Fibroblast of skin of left biceps (primary cell): ENCODE measurements around the gene MED13L.
"Not testable (repeated sequence)": the region's sequence is repeated elsewhere in the genome, so short reads cannot be mapped to it uniquely, and the experiment has no call there.

Experiments used
- DNase-seq, 2 experiments: peaks; one replicate each; pipeline ENCODE4 v3.0.0-alpha.2; 2013; ENCODE audit warnings: low read depth in 2 of 2

MED13L gene

DNA sequence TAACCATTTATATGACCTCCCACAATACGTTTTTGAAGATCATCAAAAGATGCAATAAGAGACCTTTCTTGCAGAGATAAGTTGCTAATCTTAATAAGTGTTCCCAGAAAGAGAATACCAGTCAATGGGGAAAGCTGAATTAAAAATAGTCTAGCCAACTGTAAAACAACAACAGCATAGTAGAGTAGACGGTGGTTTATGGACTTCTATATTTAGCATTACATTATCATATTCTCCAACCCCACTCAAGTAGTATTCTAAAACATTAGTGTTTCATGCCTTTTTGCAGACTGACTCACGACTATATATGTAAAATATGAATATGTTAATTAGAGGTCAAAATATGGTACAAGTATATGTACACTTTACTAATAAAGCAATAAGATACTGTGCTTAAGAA is 218.9 kb downstream of the MED13L start:
- DNase-seq = no peak

DNA sequence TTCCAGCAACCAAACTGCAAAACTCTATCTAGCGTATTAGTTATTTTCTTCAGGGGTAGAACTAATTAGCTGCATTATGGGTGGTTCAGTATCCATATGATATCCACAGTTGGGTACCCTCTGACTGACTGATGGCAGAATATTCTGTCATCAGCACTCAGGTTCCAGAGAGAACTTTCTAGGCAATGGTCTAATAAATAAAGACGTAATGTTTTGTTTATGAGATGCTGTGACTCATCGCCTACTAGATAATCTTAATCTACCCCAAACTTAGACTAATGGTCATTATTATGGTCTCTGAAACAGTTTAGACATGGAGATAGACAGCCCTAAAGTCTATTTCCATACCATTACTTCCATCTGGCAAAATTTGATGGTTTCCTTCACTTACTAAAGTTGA is 220.1 kb downstream of the MED13L start:
- DNase-seq = no peak

DNA sequence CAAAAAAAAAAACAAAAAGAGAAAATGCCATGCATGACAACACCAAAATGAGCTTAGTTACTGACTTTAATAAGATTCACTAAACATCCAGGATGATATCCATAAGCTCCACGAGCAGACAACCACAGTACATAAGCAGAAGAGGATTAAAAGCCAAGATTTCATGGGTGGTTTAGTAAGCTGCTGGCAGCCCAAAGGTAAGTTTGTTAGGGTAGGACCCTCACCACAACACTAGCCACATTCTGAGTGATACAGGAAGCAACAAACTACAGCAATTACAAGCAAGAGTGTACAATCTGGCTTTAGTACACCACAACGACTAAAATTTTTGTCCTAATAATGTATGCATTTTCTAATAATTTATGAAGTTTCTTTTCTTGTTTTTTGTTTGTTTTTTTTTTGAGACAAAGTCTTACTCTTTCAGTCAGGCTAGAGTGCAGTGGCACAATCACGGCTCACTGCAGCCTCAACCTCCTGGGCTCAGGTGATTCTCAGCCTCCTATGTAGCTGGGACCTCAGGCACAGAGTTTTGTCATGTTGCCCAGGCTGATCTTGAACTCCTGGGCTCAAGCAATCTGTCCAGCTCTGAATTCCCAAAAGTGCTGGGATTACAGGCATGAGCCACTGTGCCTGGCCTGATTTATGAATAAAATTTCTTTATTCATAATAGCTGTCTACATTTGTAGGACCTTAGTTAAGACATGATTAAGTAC is 221.4 kb downstream of the MED13L start:
- DNase-seq = no peak

DNA sequence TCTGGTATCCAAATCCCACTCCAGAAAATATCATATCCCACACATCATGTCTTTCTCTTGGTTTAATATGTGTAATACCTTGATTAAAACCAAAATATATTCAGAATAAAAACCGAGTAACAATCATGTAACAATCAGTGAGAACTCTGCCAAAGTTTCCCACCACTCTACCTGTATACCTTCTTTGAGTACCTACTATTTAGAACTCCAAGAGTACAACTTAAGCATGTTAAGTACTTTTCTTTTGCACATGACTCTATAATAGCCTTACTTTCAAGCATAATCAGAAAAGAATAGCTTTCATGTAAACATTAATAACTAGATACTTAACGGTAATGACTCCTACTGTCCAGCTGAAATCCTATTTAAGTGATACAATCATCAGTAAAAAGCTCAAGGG is 223.2 kb downstream of the MED13L start:
- DNase-seq = no peak

DNA sequence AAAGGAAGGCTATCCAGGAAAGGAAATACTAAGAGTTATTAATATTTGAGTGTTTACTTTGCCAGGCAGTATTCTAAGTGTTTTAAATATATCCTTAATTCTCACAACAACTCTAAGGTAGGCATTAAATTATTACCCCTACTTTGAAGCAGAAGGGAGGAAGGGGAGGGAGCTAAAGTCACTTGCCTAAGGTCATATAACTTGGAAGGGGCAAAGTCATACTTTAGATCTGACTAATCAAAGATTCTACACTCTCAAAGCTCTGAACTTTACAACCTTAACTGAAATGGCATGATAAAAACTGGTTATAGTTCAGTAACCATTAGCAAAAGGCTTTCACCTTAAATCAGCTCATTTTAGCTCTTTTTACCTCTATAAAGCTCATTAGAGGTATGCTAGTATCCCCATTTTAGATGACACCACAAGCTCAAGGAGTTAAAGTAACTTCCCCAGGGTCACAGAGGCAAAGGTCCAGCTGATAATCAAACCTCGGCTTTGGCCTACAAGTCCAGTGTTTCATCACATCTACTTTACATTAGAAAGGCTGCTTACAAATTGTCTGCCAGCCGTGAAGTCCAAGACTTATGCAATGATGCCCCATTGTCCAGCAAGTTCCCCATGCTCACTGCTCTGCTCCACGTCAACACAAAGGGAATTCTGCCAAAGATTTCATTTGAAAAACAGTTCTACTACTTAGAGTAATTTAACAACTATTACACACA is 223.9 kb downstream of the MED13L start:
- no peak for DNase-seq

DNA sequence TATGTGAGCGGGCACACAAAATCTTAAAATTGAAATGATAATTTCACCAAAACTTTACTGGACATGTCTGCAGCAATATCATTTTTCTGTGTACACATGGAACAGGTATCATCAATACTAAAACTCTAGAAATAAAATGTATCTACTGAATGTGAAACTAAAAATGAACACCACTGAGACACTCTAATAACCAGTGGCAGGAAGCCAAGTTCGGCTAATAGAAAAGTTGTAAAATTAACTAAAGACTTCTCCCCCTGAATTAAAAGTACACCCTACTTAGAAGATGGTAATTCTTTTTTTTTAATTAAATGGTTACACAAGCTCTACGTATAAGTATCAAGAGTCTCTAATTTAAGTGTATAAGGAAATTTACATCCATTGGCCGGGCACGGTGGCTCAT is 227.2 kb downstream of the MED13L start:
- no peak for DNase-seq

DNA sequence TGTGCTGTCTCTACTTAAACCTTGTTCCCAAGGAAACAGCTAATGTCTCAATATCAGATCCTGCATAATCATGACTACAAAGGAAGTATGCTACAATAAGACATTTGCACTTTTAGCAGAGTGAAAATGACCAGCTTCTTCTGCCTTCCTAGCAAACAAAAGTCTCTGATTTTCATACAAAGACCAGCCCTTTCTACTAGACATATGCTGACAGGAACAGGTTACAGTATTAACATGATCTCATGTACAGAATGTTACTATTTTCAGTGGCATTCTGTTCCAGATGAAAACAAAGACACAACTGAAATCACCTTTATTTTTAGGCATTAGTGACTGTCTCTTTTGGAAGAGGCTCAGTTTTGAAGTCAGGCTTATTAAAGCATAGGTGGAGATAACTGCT is 228.6 kb downstream of the MED13L start:
- no peak for DNase-seq

DNA sequence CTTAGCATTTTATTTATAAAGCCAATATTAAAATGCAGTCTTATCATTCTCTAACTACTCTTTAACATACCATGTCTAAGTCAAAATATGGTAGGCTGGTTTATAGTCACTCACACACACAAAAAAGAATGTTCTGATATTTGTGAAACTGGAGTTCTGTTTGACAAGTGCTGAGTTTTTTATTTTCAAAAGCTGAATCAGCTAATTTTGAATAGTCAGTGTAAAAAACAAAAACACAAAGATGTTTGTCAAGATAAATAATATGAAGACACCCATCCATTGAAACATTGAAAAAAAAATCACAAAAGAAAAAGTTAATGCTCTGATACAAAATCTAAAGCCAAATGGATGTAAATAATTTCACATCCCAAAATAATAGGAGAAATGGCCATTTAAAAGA is 231.5 kb downstream of the MED13L start:
- no peak for DNase-seq

DNA sequence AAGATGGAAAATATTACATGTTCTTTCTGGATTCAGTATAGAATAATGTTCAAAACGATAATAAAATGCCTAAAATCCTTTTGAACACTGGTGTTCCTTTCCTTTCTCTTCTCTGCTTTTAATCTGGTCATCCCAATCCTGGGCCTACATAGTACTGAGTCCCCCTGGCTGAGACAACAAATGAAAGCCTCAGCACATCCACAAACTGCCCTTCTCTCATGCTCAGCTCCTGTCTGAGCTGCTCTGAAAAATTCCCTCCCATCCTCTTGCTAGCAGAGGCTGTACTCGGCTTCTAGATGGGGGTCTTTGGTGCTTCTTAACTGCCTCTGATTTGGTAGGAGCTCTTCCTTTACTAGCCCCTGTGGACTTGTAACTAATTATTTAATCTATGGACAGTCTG is 232.3 kb downstream of the MED13L start:
- DNase-seq = no peak

DNA sequence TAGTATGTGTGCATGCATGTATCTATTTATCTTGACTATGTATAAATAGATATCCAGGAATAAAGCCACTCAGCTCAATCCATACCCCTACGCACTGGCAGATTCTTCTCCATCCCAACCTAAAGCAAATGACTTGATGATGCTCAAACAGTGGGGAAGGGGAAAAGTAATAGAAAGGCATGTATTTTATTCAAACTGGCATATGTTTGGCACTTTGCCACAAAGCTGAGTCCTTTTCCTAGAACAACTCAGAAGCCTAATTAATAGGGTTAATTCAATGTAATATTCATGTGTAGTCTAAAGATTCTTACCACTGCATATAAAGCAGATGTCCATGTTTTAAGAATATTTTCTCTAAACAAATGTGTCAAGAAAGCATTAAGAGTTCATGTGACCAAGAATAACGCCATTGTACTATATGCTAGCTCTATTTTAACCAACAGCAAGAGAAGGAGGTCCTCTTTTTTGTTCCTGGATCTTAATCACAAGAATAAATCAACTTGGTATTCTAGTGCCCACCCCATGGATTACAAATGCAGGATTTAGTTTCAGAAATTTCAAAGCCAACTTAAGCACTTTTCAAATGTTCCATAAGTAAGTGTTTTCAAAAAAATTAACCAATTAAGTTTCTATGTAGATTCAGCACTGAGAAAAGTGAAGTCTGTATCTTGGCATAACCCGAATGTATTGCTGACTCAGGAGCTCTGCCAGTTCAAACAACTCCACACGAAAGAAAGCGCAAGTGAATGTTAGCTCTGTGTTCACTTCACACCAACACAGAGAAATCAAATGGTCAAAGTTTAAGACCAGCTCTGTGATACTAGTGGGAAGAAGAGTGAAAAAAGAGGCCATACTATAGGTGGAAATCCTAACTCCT is 233.6 kb downstream of the MED13L start:
- DNase-seq = no peak

DNA sequence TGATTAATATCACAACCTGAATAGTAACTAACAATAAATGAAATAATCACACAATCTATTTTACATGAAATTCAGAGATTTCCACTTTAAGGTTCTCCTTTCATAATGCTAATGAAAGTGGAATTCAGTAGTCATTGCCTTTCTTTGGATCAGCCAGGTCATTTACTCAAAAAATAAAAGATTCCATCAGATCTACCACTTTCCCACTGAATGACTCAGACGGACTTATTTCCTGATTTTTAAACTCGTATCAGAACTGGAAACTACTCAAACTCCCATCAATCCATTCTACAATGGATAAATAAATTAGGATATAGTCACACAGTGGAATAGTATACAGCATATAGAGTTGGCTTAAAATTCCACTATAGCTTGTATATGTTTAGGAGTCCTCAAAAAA is 237.1 kb downstream of the MED13L start:
- DNase-seq = no peak

DNA sequence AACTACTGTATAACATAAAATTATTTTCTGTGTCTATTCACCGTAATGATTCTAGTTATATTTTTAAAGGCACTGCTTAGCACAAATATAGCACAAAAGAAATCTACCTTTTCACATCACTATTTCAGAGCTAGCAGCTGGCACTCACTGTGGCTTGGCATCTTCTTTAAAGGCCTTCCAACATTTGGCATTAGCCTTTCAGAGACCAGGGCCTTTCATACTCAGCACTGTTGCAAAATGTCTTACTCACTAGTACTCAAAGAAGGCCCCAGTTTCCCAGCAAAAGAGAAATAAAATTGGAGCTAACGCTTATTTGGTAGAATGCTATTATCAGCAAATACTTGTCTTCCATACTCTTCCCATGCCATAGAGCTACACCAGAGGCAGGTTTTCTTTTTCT is 238.4 kb downstream of the MED13L start:
- no peak for DNase-seq

DNA sequence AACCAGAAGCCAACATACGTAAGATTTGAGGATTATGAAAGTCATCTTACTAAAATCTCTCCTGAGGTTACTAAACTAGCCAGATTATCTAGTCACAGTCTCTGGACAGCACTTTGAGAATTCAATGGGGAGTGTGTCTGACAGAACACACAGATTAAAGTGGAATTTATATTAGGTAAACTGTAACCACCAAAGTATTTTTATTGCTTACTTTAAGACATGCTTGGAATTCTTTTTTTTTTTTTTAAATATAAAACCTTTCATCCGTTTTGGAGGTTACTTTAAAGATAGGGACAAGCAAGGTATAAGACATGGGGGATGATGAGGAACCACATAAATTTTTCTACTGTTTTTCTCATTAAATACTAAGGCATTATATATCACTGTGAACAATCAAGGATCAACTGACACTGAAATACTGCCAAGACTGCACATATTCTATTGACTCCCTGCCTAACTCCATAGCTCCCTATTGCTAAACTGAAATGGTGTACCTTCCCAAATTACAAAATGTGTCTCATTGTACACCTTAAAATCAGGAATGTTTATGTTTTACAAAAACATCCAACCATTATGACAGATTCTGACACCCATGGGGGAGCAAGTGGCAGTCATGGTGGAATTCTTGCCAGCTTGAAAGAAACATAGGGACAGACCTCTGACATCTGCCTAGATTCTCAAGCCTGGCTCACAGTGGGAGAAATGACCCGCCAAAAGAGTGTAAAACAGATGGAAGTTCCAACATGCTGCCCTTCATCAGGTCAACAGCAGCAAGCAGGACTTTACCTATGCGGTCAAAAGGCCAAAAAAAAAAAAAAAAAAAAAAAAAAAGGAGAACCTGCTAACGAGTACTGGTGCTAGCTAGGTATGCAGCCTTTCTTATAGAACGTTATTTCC is 239.3 kb downstream of the MED13L start:
- DNase-seq = peak; percentile 36 to 43

DNA sequence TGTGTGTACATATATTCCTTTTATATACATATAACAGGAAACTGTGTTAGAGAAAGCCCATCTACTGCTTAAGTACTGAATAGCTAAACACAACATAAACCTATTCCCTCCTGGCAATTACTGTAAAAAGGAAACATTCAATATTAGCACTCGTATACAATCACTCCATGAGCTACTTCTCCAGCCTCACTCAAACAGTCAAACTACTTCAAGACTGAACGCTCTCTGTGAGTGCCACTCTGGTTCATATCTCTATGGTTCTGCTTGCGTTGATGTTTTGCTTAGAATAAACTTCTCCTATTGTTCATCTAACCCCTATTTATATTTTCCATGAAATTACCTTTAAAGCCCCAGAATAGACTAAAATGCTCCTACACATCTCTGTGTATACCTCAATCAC is 243.7 kb downstream of the MED13L start:
- DNase-seq = no peak

DNA sequence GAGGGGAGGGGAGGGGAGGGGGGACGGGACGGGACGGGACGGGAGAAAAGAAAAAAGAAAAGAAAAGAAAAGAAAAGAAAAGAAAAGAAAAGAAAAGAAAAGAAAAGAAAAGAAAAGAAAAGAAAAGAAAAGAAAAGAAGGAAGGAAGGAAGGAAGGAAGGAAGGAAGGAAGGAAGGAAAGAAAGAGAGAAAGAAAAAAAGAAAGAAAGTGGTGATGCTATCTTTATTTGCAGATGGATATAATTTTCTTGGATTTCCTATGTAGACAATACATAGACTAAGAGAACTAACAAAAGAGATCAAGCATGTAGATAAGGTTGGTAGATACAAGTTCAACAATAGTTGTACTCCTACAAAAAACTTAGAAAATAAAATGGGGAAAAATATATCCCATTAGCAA is 245.9 kb downstream of the MED13L start:
- DNase-seq = not testable (repeated sequence)

DNA sequence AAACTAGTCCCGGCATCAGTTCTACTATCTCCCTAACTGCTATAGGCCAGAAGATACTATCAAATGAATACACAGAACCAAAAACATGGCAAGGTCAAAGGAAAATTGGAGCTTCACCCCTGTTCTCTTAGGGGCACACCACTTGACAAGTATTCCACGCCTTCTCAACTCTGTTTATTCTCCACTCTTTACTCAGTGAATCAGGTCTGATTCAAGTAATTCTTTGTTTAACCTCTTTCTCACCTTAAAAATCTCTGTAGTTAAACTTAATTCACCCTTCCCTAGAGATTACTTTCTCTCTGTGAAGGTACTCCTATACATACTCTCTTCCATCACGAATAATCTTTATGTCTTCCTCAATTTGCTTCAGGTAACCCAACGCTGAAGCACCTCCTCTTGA is 248.9 kb downstream of the MED13L start:
- DNase-seq = no peak

DNA sequence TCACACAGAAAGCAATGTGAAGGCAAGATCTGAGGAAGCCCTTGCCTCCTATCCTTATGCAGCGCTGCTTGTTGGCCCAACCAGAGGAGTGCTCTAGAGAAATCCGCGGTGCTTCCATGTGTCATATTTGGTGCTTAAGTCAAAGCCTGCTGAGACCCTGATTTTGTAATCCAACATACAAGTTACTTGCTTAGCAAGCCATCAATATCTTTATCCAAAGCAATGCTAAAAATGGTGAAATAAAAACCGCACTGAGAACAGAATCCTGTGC is 250.0 kb downstream of the MED13L start:
- no peak for DNase-seq

DNA sequence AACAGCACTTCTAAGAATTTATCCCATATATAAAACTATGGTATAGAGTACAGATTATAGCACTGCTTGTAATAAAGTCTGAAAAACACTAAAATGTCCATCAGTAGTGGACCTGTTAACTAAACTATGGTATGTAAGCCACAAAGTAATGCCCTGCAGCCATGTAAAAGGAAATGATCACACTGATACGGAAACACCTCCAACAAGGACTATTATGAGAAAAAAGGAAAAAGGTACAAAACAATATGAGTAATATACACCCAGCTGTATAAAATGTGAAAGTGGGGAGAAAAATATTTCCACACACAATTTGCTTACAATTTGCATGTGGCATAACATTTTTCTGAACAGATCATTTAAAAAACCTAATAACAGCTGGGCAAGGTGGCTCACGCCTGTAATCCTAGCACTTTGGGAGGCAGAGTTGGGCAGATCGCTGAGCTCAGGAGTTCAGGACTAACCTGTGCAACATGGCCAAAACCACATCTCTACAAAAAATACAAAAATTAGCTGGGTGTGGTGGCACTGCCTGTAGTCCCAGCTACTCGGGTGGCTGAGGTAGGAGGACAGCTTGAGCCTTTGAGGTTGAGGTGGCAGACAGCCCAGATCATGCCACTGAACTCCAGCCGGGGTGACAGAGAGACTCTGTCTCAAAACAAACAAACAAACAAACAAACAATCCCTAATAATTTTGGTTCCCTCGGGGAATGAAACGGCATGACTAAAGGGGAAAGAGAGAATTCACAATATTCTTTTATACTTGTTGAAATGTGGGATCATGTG is 250.5 kb downstream of the MED13L start:
- no peak for DNase-seq

DNA sequence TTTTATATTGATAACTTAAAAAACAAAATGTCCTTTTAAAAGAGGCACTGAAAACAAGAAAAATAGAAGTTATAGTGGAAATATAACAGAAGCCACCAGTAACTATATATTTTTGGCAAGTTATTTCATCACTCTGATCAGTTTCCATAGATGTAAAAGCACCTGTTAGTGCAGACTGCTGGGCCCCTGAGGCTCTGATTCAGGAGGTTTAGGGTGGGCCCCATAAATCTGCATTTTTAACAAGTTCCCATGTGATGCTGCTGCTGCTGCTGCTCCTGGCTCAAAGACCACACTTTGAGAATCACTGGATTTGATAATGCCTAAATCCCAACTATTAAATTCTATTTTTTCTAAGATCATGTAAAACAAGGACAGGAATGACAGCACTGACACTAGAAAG is 251.1 kb downstream of the MED13L start:
- no peak for DNase-seq

DNA sequence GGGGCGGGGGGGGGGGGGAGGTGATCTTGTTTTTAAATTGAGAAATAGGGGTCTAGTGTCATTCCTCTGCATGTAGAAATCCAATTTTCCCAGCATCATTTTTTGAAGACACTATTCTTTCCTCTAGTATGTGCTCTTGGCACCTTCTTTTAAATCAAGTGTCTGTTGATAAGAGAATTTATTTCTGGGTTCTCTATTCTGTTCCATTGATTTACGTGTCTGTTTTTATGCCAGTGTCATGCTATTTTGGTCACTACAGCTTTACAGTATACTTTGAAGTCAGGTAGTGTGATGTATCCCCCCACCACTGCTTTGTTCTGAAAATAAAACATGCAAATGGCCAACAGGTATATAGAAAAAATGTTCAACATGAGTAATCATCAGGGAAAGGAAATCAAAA is 252.7 kb downstream of the MED13L start:
- DNase-seq = no peak

DNA sequence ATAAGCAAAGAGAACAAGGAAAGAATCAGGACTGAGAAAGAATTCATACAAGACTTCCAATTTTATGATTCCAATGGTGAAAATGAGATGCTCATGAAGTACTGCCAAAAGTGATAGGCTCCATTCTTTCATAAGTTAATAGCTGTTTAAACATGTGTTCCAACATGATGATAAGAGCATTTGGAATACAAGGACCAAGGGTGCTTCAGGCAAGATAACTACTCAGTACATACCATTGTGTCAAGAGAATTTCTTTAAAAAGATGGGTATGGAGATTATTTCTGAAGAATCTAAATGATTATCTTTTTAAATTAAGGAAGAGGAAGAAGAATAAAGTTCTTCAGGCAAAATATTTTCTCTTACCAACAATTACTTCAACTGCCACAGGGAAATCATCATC is 258.1 kb downstream of the MED13L start:
- DNase-seq = no peak
